Upper lobe of left lung (tissue), 6 donors: Measurements from ENCODE around the gene GPSM1. TPM values are rescaled to one million over a fixed set of nuclear protein-coding genes. Genes with fewer than 3 reads are reported as not detected.

Experiments
- ATAC-seq, 2 donors: fragments of 200-7000 bp; cut with Tn5 transposase; one replicate each; pipeline ENCODE4 v1.9.1; 2022; ENCODE audit warnings: mild to moderate bottlenecking in 2 of 2, moderate library complexity in 2 of 2; ENCODE audit not compliant: low FRiP score in 2 of 2
- DNase-seq, 2 donors: peaks; one replicate each; pipeline ENCODE4 v3.0.0-alpha.2; 2019 to 2020
- H3K27ac ChIP-seq, 4 donors: fragments of 200-600 bp; sonication (generic); one replicate each; pipeline ENCODE4 v1.5.1; 2016 to 2019
- H3K27me3 ChIP-seq, 4 donors: fragments of 200-600 bp; sonication (generic); one replicate each; pipeline ENCODE4 v1.5.1; 2017 to 2019
- H3K36me3 ChIP-seq, 4 donors: fragments of 200-600 bp; sonication (generic); one replicate each; pipeline ENCODE4 v1.5.1; 2016 to 2019
- H3K4me1 ChIP-seq, 4 donors: fragments of 200-600 bp; sonication (generic); one replicate each; pipeline ENCODE4 v1.5.1; 2018 to 2019
- H3K4me3 ChIP-seq, 4 donors: fragments of 200-600 bp; sonication (generic); one replicate each; pipeline ENCODE4 v1.5.1; 2017 to 2019; ENCODE audit warnings: mild to moderate bottlenecking in 2 of 4, moderate library complexity in 1 of 4
- H3K9me3 ChIP-seq, 4 donors: fragments of 200-600 bp; sonication (generic); one replicate each; pipeline ENCODE4 v1.5.1; 2018 to 2019
- EP300 ChIP-seq, 4 donors: sonication (generic); formaldehyde crosslinking; IDR thresholded peaks; one replicate each; pipeline ENCODE4 v1.5.1; 2017; ENCODE audit warnings: antibody characterized with exemption in 4 of 4, control low read depth in 2 of 4
- POLR2A ChIP-seq, 4 donors: fragments of 450-650 bp; IDR thresholded peaks; one replicate each; pipeline ENCODE4 v1.5.1; 2016 to 2017; ENCODE audit warnings: antibody characterized with exemption in 4 of 4, mild to moderate bottlenecking in 2 of 4
- POLR2AphosphoS5 ChIP-seq, 2 donors: sonication (generic); formaldehyde crosslinking; IDR thresholded peaks; one replicate each; pipeline ENCODE4 v1.5.1; 2017; ENCODE audit warnings: antibody characterized with exemption in 2 of 2
- WGBS, 2 donors: methylation state at CpG; one replicate each; pipeline ENCODE4 v1.1.5; 2017 to 2018; 5-methylcytosine and 5-hydroxymethylcytosine counted together
- total RNA-seq, 6 donors: library from RNA; depleted of rRNA in 4 of 6; stranded (reverse); fragments of >200 nt in 4 of 6; gene quantifications; one replicate each; pipeline versions ENCODE4 v1.1.0 to v1.2.1, GENCODE V29; 2016 to 2021
- TF ChIP-seq, protein P1 (sequence below), 6 experiments: fragments of 450-650 bp in 4 of 6; fragments of 200-600 bp in 2 of 6; sonication (generic) in 2 of 6; IDR thresholded peaks; one replicate each; pipeline ENCODE4 v1.5.1; 2016 to 2019; ENCODE audit warnings: antibody characterized with exemption in 6 of 6
- donor health status: DM: no; HTN: no; CAD: no; lungs with moderate emphysema.
- donor health status: DM: no; HTN: yes; CAD: no; lungs with severe emphysema.

GPSM1 gene
- total RNA-seq, 6 donors from 2014 or later = 10.0 to 78.6 (median 24.2) TPM

DNA sequence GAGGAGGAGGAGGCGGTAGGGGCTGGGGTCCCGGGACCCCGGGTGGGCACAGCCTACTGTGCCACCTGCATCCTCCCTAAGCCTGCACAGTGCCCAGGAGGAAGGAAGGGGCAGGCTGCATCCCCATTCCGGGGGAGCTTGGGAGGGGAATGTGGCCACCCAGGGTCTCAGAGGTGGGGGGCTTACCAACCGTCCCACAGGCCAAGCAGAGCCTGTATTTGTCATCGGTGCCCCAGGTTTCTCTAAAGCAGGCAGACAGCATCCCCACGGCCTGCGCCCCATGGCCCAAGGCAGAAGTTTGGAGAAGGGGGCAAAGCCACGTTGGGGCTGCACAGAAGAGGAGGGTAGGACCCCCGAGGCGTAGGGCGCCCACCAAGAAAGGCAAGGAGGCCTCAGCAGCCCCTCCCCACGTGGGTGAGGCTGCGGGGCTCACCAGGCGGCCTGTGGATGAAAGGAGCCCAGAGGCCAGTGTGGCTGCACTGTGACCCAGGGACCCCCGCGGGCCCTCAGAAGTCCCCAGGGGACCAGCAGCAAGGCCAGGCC is 507 bp upstream of the GPSM1 start:
- H3K27ac ChIP-seq = peak overlapping the region; percentile 70 to 88 (median 86)
- H3K4me3 ChIP-seq = peak overlapping the region in 3 of 4 donors; percentile 64 to 68 (median 67)
- ATAC-seq (no peak), DNase-seq (no peak)
- TF ChIP-seq POLR2AphosphoS5 (IDR thresholded peaks at IDR 0.05) (no peak), EP300 (IDR thresholded peaks at IDR 0.05) (no peak), POLR2A (IDR thresholded peaks at IDR 0.05) (no peak)
- TF ChIP-seq, protein P1, sequence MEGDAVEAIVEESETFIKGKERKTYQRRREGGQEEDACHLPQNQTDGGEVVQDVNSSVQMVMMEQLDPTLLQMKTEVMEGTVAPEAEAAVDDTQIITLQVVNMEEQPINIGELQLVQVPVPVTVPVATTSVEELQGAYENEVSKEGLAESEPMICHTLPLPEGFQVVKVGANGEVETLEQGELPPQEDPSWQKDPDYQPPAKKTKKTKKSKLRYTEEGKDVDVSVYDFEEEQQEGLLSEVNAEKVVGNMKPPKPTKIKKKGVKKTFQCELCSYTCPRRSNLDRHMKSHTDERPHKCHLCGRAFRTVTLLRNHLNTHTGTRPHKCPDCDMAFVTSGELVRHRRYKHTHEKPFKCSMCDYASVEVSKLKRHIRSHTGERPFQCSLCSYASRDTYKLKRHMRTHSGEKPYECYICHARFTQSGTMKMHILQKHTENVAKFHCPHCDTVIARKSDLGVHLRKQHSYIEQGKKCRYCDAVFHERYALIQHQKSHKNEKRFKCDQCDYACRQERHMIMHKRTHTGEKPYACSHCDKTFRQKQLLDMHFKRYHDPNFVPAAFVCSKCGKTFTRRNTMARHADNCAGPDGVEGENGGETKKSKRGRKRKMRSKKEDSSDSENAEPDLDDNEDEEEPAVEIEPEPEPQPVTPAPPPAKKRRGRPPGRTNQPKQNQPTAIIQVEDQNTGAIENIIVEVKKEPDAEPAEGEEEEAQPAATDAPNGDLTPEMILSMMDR (IDR thresholded peaks at IDR 0.05) = no peak
- WGBS, 2 donors = 35 to 48% methylated on average over 3 to 17 of the region's 17 CpGs
- peaks cover 26 to 47% (median 34%) of the 10 kb centered on the region in 4 donors for H3K4me1 ChIP-seq
- no peaks in the 10 kb centered on the region for H3K27me3 ChIP-seq
- H3K36me3 ChIP-seq = no peaks in the 10 kb centered on the region
- H3K9me3 ChIP-seq = no peaks in the 10 kb centered on the region

DNA sequence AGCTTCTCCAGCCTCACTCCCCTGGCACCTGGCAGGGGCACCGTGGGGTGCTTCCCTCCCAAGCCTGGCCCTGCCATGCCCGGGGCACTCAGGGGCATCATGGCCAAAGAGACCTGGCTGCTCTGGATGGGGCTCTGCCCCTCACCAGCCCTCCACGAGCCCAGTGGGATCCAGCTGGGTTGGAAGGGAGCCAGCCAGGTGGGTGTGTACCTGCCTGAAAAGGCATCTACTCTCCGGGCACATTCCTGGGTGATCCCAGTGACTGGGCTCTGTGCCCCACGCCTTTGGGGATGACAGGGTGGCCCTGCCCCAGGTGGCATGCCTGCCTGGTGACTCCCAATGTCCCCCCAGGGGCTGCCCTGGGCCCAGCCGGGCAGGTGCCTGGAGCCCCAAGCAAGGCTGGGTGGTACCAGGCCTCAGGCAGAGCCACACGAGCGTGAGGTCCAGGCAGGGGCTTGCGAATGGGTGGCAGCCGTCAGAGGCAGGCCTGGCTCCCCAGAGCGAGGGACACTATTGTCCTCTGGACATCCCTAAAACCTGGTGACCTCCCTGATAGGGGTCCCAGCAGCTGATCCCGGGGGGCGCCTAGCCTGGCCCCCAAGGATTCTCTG is 777 bp downstream of the GPSM1 start:
- Histone ChIP-seq H3K4me1 (peaks cover 26 to 47% (median 34%) of the 10 kb centered on the region in 4 donors), H3K27me3 (no peaks in the 10 kb centered on the region), H3K27ac (peak overlapping the region; percentile 70 to 88 (median 86)), H3K36me3 (no peaks in the 10 kb centered on the region), H3K4me3 (peak overlapping the region; percentile 59 to 68 (median 66)), H3K9me3 (no peaks in the 10 kb centered on the region)
- TF ChIP-seq, protein P1 (IDR thresholded peaks at IDR 0.05) = no peak
- TF ChIP-seq EP300 (IDR thresholded peaks at IDR 0.05) = no peak
- no peak for TF ChIP-seq POLR2A (IDR thresholded peaks at IDR 0.05)
- no peak for TF ChIP-seq POLR2AphosphoS5 (IDR thresholded peaks at IDR 0.05)
- ATAC-seq (no peak), DNase-seq (peak in 1 of 2 donors; percentile 77)
- 28 to 35% methylated on average over 5 to 10 of the region's 13 CpGs for WGBS, 2 donors

DNA sequence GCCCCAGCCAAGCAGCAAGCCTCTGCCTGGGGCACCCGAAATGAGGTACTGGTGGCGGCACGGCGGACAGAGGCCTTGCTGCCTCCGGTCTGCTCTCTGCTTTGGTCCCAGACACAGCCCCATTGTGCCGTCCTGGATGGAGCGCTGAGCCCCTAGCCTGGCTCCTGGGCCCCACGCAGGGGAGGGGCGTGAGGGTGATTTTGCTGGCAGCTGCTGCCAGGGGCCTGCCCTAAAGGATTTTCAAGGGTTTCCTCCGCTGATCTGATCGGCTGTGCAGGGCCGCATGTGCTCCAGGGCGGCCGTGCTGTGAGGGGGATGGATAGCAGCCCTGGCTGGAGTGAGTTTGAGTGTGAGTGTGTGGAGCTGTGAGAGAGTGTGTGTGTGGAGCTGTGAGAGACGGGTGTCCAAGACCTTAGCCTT is 1.3 kb downstream of the GPSM1 start:
- peaks cover 26 to 47% (median 34%) of the 10 kb centered on the region in 4 donors for H3K4me1 ChIP-seq

DNA sequence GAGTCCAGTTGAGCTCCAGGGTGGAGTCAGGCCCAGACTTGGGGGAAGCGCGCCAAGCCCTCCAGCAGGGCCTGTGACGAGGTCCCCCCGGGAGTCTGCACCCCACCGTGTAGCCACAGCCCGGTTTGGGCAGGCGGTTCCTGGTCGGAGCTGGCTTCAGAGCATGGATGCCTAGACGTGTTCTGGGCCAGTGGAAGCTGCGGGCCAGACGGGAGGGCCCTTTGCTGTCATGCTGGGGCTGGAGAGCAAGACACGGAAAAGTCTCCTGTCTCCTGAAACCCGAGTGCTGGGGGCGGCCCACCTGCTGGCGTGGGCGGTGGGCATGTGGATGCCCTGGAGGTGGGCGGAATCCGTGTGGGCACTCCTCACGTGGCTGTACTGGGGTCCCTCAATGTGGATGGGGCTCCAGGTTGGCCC is 1.9 kb downstream of the GPSM1 start:
- DNase-seq = peak in 1 of 2 donors; percentile 75
- H3K27ac ChIP-seq = peak overlapping the region; percentile 70 to 88 (median 86)

More for the DNA sequence above, 1.3 kb downstream of the GPSM1 start:
- ATAC-seq (no peak), DNase-seq (peak in 1 of 2 donors; percentile 66)
- Histone ChIP-seq H3K9me3 (no peaks in the 10 kb centered on the region), H3K36me3 (no peaks in the 10 kb centered on the region), H3K27me3 (no peaks in the 10 kb centered on the region), H3K4me3 (peak overlapping the region; percentile 59 to 68 (median 66)), H3K27ac (peak overlapping the region; percentile 70 to 88 (median 86))
- TF ChIP-seq POLR2A (IDR thresholded peaks at IDR 0.05) (no peak), EP300 (IDR thresholded peaks at IDR 0.05) (no peak), POLR2AphosphoS5 (IDR thresholded peaks at IDR 0.05) (no peak)
- TF ChIP-seq, protein P1 (IDR thresholded peaks at IDR 0.05) = no peak
- 37 to 51% methylated on average over 5 to 15 of the region's 15 CpGs for WGBS, 2 donors

More for the DNA sequence above, 1.9 kb downstream of the GPSM1 start:
- WGBS, 2 donors = 57% methylated on average over 19 of the region's 19 CpGs; no CpG with 5 or more reads in 1 of the 2 donors
- peak overlapping the region in 3 of 4 donors; percentile 64 to 68 (median 67) for H3K4me3 ChIP-seq
- no peaks in the 10 kb centered on the region for H3K36me3 ChIP-seq
- no peaks in the 10 kb centered on the region for H3K27me3 ChIP-seq
- TF ChIP-seq, protein P1 (IDR thresholded peaks at IDR 0.05) = no peak
- TF ChIP-seq POLR2AphosphoS5 (IDR thresholded peaks at IDR 0.05) (no peak), POLR2A (IDR thresholded peaks at IDR 0.05) (no peak), EP300 (IDR thresholded peaks at IDR 0.05) (no peak)
- no peak for ATAC-seq
- H3K9me3 ChIP-seq = no peaks in the 10 kb centered on the region
- H3K4me1 ChIP-seq = peaks cover 26 to 47% (median 33%) of the 10 kb centered on the region in 4 donors
